ENCODE measurements around the gene BMPR1B.
"Not testable (repeated sequence)": the region's sequence is repeated elsewhere in the genome, so short reads cannot be mapped to it uniquely, and the experiment has no call there.

Gene BMPR1B

GRCh38 chr4:95059663-95060062 lies 301.9 kb downstream of the BMPR1B start:
- H3K4me1 ChIP-seq (ENCODE audit: low read length) = no peaks in the 10 kb centered on the region
- H3K27ac ChIP-seq (ENCODE audit: low read length) = no peak overlapping the region

GRCh38 chr4:95061220-95061619 lies 303.5 kb downstream of the BMPR1B start:
- no peak for DNase-seq
- no peaks in the 10 kb centered on the region for H3K9me2 ChIP-seq (replicated peaks; ENCODE audit: insufficient read depth, low read length)
- no peaks in the 10 kb centered on the region for H3F3A ChIP-seq (ENCODE audit: insufficient read depth, low read length)
- no peaks in the 10 kb centered on the region for H3K9me3 ChIP-seq (replicated peaks; ENCODE audit: insufficient read depth, low read length)
- no peaks in the 10 kb centered on the region for H3K79me2 ChIP-seq (ENCODE audit: low read length)
- TF ChIP-seq CTCF (IDR thresholded peaks at IDR 0.05; ENCODE audit: low read length) (no peak), EZH2phosphoT487 (IDR thresholded peaks at IDR 0.05; ENCODE audit: low read length) (no peak), EZH2 (optimal IDR thresholded peaks at IDR 0.05; ENCODE audit: low read depth, low read length) (no peak)
- H3K4me3 ChIP-seq (ENCODE audit: low read length) = no peak overlapping the region
- no peaks in the 10 kb centered on the region for H3K27me3 ChIP-seq (replicated peaks; ENCODE audit: insufficient read depth, low read length)
- no peaks in the 10 kb centered on the region for H3K36me3 ChIP-seq (replicated peaks; ENCODE audit: insufficient read depth, low read length)
- no peaks in the 10 kb centered on the region for H3K4me1 ChIP-seq (ENCODE audit: low read length)
- H3K27ac ChIP-seq (ENCODE audit: low read length) = no peak overlapping the region
- H2AFZ ChIP-seq (ENCODE audit: low read length) = no peak overlapping the region
- H3K4me2 ChIP-seq (ENCODE audit: low read depth, low read length) = no peak overlapping the region
- no peak overlapping the region for H3K9ac ChIP-seq (ENCODE audit: low read length)
- no peaks in the 10 kb centered on the region for H4K20me1 ChIP-seq (ENCODE audit: insufficient read depth, low read length)

More at GRCh38 chr4:95059663-95060062, 301.9 kb downstream of the BMPR1B start:
- Histone ChIP-seq H3K4me2 (ENCODE audit: low read depth, low read length) (no peak overlapping the region), H3K9ac (ENCODE audit: low read length) (no peak overlapping the region), H2AFZ (ENCODE audit: low read length) (no peak overlapping the region), H3K79me2 (ENCODE audit: low read length) (no peaks in the 10 kb centered on the region), H4K20me1 (ENCODE audit: insufficient read depth, low read length) (no peaks in the 10 kb centered on the region), H3F3A (ENCODE audit: insufficient read depth, low read length) (no peaks in the 10 kb centered on the region), H3K36me3 (replicated peaks; ENCODE audit: insufficient read depth, low read length) (no peaks in the 10 kb centered on the region), H3K9me3 (replicated peaks; ENCODE audit: insufficient read depth, low read length) (no peaks in the 10 kb centered on the region), H3K9me2 (replicated peaks; ENCODE audit: insufficient read depth, low read length) (no peaks in the 10 kb centered on the region), H3K4me3 (ENCODE audit: low read length) (no peak overlapping the region), H3K27me3 (replicated peaks; ENCODE audit: insufficient read depth, low read length) (no peaks in the 10 kb centered on the region)
- no peak for TF ChIP-seq EZH2phosphoT487 (IDR thresholded peaks at IDR 0.05; ENCODE audit: low read length)
- no peak for TF ChIP-seq CTCF (IDR thresholded peaks at IDR 0.05; ENCODE audit: low read length)
- TF ChIP-seq EZH2 (optimal IDR thresholded peaks at IDR 0.05; ENCODE audit: low read depth, low read length) = no peak
- no peak for DNase-seq

- not testable (repeated sequence) for H3K4me3 ChIP-seq (ENCODE audit: low read length); H3K79me2 ChIP-seq (ENCODE audit: low read length); H2AFZ ChIP-seq (ENCODE audit: low read length); H3K27ac ChIP-seq (ENCODE audit: low read length); H3K9me3 ChIP-seq (replicated peaks; ENCODE audit: insufficient read depth, low read length); H3F3A ChIP-seq (ENCODE audit: insufficient read depth, low read length); H3K4me1 ChIP-seq (ENCODE audit: low read length); H3K9me2 ChIP-seq (replicated peaks; ENCODE audit: insufficient read depth, low read length); H3K9ac ChIP-seq (ENCODE audit: low read length); H4K20me1 ChIP-seq (ENCODE audit: insufficient read depth, low read length); H3K27me3 ChIP-seq (replicated peaks; ENCODE audit: insufficient read depth, low read length); H3K36me3 ChIP-seq (replicated peaks; ENCODE audit: insufficient read depth, low read length); H3K4me2 ChIP-seq (ENCODE audit: low read depth, low read length); DNase-seq
These were observed 304.0 kb downstream of the BMPR1B start for GRCh38 chr4:95061801-95062200.

GRCh38 chr4:95066050-95066449 lies 308.3 kb downstream of the BMPR1B start:
- H3K4me3 ChIP-seq (ENCODE audit: low read length) = no peak overlapping the region
- DNase-seq = no peak
- no peak overlapping the region for H3K9ac ChIP-seq (ENCODE audit: low read length)

More at GRCh38 chr4:95066050-95066449, 308.3 kb downstream of the BMPR1B start:
- Histone ChIP-seq H4K20me1 (ENCODE audit: insufficient read depth, low read length) (no peaks in the 10 kb centered on the region), H3K27ac (ENCODE audit: low read length) (no peak overlapping the region), H3F3A (ENCODE audit: insufficient read depth, low read length) (no peaks in the 10 kb centered on the region), H3K4me2 (ENCODE audit: low read depth, low read length) (no peak overlapping the region), H3K79me2 (ENCODE audit: low read length) (no peaks in the 10 kb centered on the region), H3K27me3 (replicated peaks; ENCODE audit: insufficient read depth, low read length) (no peaks in the 10 kb centered on the region), H3K4me1 (ENCODE audit: low read length) (no peaks in the 10 kb centered on the region), H2AFZ (ENCODE audit: low read length) (no peak overlapping the region), H3K9me3 (replicated peaks; ENCODE audit: insufficient read depth, low read length) (no peaks in the 10 kb centered on the region), H3K36me3 (replicated peaks; ENCODE audit: insufficient read depth, low read length) (no peaks in the 10 kb centered on the region), H3K9me2 (replicated peaks; ENCODE audit: insufficient read depth, low read length) (no peaks in the 10 kb centered on the region)
- TF ChIP-seq CTCF (IDR thresholded peaks at IDR 0.05; ENCODE audit: low read length) = no peak
- no peak for TF ChIP-seq EZH2phosphoT487 (IDR thresholded peaks at IDR 0.05; ENCODE audit: low read length)
- TF ChIP-seq EZH2 (optimal IDR thresholded peaks at IDR 0.05; ENCODE audit: low read depth, low read length) = no peak

All from MM.1S (cell line).